HG03571 (cell line): ENCODE data around the gene WFDC1.

Source experiments
- ATAC-seq: cut with Tn5 transposase; IDR thresholded peaks from one replicate; pipeline ENCODE4 v1.9.1; 2021; ENCODE audit not compliant: unreplicated experiment

The WFDC1 gene

GRCh38 chr16:84350685-84351400 lies 56.2 kb downstream of the WFDC1 start:
- no peak for ATAC-seq

GRCh38 chr16:84351630-84352029 lies 57.0 kb downstream of the WFDC1 start:
- no peak for ATAC-seq

GRCh38 chr16:84354306-84354705 lies 59.6 kb downstream of the WFDC1 start:
- no peak for ATAC-seq

- no peak for ATAC-seq
These were observed 60.5 kb downstream of the WFDC1 start for GRCh38 chr16:84355149-84355548.

- no peak for ATAC-seq
These were observed 61.5 kb downstream of the WFDC1 start for GRCh38 chr16:84356176-84356575.

- no peak for ATAC-seq
These were observed 62.0 kb downstream of the WFDC1 start for GRCh38 chr16:84356591-84357116.

GRCh38 chr16:84357191-84357651 lies 62.5 kb downstream of the WFDC1 start:
- no peak for ATAC-seq

GRCh38 chr16:84358601-84359295 lies 64.1 kb downstream of the WFDC1 start:
- no peak for ATAC-seq

GRCh38 chr16:84359326-84359725 lies 64.6 kb downstream of the WFDC1 start:
- no peak for ATAC-seq

GRCh38 chr16:84360170-84360569 lies 65.5 kb downstream of the WFDC1 start:
- ATAC-seq, result no peak

GRCh38 chr16:84360748-84361147 lies 66.1 kb downstream of the WFDC1 start:
- ATAC-seq, result no peak

GRCh38 chr16:84361546-84361945 lies 66.9 kb downstream of the WFDC1 start:
- ATAC-seq, result no peak

- ATAC-seq, result no peak
These were observed 67.8 kb downstream of the WFDC1 start for GRCh38 chr16:84362471-84362941.

GRCh38 chr16:84366208-84366607 lies 71.5 kb downstream of the WFDC1 start:
- ATAC-seq, result no peak

GRCh38 chr16:84367297-84367680 lies 72.6 kb downstream of the WFDC1 start:
- no peak for ATAC-seq

- no peak for ATAC-seq
These were observed 73.2 kb downstream of the WFDC1 start for GRCh38 chr16:84367750-84368307.

- no peak for ATAC-seq
These were observed 73.8 kb downstream of the WFDC1 start, which contains the start of gene ATP2C2 for GRCh38 chr16:84368308-84368996. Gene ATP2C2 (plus strand): TSS chr16:84368538. CDS start chr16:84368616, 78 bp downstream.

- no peak for ATAC-seq
These were observed 74.4 kb downstream of the WFDC1 start for GRCh38 chr16:84369105-84369504.

- ATAC-seq, result no peak
These were observed 75.4 kb downstream of the WFDC1 start for GRCh38 chr16:84369938-84370627.

GRCh38 chr16:84370723-84371552 lies 76.3 kb downstream of the WFDC1 start:
- no peak for ATAC-seq
